ENCODE measurements around the gene SLC25A47.

Gene SLC25A47

DNA sequence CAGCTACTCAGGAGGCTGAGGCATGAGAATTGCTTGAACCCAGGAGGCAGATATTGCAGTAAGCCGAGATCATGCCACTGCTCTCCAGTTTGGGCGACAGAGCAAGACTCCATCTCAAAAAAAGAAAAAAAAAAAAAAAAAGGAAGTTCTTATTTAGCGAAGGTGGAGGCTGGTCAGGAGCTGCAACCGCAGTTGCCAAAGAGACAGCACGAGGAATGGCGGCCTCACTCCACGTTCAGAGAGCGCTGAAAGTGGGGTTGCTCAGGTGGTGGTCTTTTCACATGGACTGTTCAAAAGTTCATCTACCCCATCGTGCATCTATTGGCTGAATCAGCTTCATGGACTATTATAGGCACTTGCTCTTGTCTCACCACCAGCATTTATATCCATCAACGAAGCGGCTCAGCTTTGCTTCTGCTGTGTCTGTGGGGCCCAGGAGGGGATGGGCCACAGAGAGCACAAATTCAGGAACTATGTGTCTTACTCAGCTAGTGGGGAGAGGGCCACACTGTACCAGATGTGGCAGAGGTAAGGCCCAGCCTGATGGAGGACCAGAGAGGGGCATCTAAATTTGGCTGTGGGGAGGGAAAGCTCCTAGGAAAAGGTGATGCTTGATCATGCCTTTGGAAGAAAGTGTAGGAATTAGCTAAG lies 27.3 kb downstream of the SLC25A47 start:
- Histone ChIP-seq H4K8ac (ENCODE audit: low read length) (no peak overlapping the region), H2BK5ac (ENCODE audit: low read depth, low read length, poor library complexity, severe bottlenecking) (no peak overlapping the region), H3K27me3 (ENCODE audit: control insufficient read depth in 1 of 2, insufficient read depth in 1 of 2, low read length in 2 of 2) (no peaks in the 10 kb centered on the region), H3K9ac (ENCODE audit: low read length) (no peak overlapping the region), H3K4me2 (ENCODE audit: low read length, poor library complexity, severe bottlenecking) (no peak overlapping the region), H3K4me1 (ENCODE audit: control insufficient read depth, insufficient read depth, low read depth, low read length) (no peaks in the 10 kb centered on the region), H2BK120ac (ENCODE audit: low read depth, low read length) (no peak overlapping the region), H3K4ac (ENCODE audit: low read depth in 1 of 2, low read length in 2 of 2) (no peak overlapping the region), H3K14ac (ENCODE audit: low read length in 2 of 2) (no peak overlapping the region), H3K36me3 (ENCODE audit: control insufficient read depth in 1 of 2, insufficient read depth in 2 of 2, low read depth in 1 of 2, low read length in 2 of 2) (peaks cover 65 to 85% of the 10 kb centered on the region in 2 experiments), H2AFZ (ENCODE audit: low read depth, low read length) (no peak overlapping the region), H3K18ac (ENCODE audit: low read depth in 1 of 2, low read length in 2 of 2) (no peak overlapping the region), H4K91ac (ENCODE audit: low read length) (no peak overlapping the region), H3K23ac (ENCODE audit: low read length in 2 of 2) (no peak overlapping the region), H2BK15ac (ENCODE audit: low read depth, poor library complexity, severe bottlenecking) (no peak overlapping the region), H3K9me3 (ENCODE audit: control insufficient read depth, low read length) (no peaks in the 10 kb centered on the region), H2BK12ac (ENCODE audit: low read length in 2 of 2) (no peak overlapping the region), H2AK5ac (ENCODE audit: low read length, severe bottlenecking) (no peak overlapping the region), H3K79me1 (replicated peaks; ENCODE audit: low read length, poor library complexity, severe bottlenecking) (peaks cover 1% of the 10 kb centered on the region), H3K27ac (ENCODE audit: low read length, poor library complexity, severe bottlenecking) (no peak overlapping the region), H3K4me3 (ENCODE audit: insufficient read depth in 1 of 2, low read depth in 1 of 2, low read length in 2 of 2) (no peak overlapping the region)
- no peak for DNase-seq
- WGBS, result 97% methylated on average over 9 of the region's 11 CpGs

DNA sequence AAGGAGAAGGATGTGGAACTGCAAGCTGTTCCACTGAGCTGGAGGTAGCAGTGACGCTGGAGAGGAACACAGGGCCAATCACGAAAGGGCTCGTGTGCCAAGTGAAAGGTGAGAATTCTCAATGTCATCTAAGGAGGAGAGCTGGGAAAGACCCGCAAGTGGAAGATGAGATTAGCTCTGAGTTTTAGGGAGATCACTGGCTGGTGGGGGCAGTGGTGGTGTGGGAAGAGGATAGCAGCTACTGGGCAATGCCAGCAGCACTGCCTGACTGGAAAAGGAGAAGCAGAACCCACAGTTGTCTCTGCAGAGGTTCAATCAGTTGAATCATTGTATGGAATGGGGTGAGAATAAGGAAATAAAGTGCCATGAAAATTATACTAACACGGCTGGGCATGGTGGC lies 27.8 kb downstream of the SLC25A47 start:
- no peak overlapping the region for H3K9ac ChIP-seq (ENCODE audit: low read length)
- H4K8ac ChIP-seq (ENCODE audit: low read length), result no peak overlapping the region
- WGBS, result 97% methylated on average over 5 of the region's 5 CpGs
- no peak overlapping the region for H3K14ac ChIP-seq (ENCODE audit: low read length in 2 of 2)
- no peak overlapping the region for H3K4ac ChIP-seq (ENCODE audit: low read depth in 1 of 2, low read length in 2 of 2)
- H2BK15ac ChIP-seq (ENCODE audit: low read depth, poor library complexity, severe bottlenecking), result no peak overlapping the region
- H3K9me3 ChIP-seq (ENCODE audit: control insufficient read depth, low read length), result no peaks in the 10 kb centered on the region
- H3K36me3 ChIP-seq (ENCODE audit: control insufficient read depth in 1 of 2, insufficient read depth in 2 of 2, low read depth in 1 of 2, low read length in 2 of 2), result peaks cover 61 to 86% of the 10 kb centered on the region in 2 experiments
- no peak overlapping the region for H3K23ac ChIP-seq (ENCODE audit: low read length in 2 of 2)
- H3K4me1 ChIP-seq (ENCODE audit: control insufficient read depth, insufficient read depth, low read depth, low read length), result no peaks in the 10 kb centered on the region
- no peak overlapping the region for H2AK5ac ChIP-seq (ENCODE audit: low read length, severe bottlenecking)
- no peak overlapping the region for H3K4me2 ChIP-seq (ENCODE audit: low read length, poor library complexity, severe bottlenecking)
- no peak overlapping the region for H3K18ac ChIP-seq (ENCODE audit: low read depth in 1 of 2, low read length in 2 of 2)
- no peak overlapping the region for H3K27ac ChIP-seq (ENCODE audit: low read length, poor library complexity, severe bottlenecking)
- H3K27me3 ChIP-seq (ENCODE audit: control insufficient read depth in 1 of 2, insufficient read depth in 1 of 2, low read length in 2 of 2), result no peaks in the 10 kb centered on the region
- H2BK12ac ChIP-seq (ENCODE audit: low read length in 2 of 2), result no peak overlapping the region
- no peak overlapping the region for H3K4me3 ChIP-seq (ENCODE audit: insufficient read depth in 1 of 2, low read depth in 1 of 2, low read length in 2 of 2)
- no peak overlapping the region for H2BK5ac ChIP-seq (ENCODE audit: low read depth, low read length, poor library complexity, severe bottlenecking)
- H2AFZ ChIP-seq (ENCODE audit: low read depth, low read length), result no peak overlapping the region
- DNase-seq, result no peak
- no peak overlapping the region for H4K91ac ChIP-seq (ENCODE audit: low read length)
- no peak overlapping the region for H2BK120ac ChIP-seq (ENCODE audit: low read depth, low read length)
- peaks cover 1% of the 10 kb centered on the region for H3K79me1 ChIP-seq (replicated peaks; ENCODE audit: low read length, poor library complexity, severe bottlenecking)

DNA sequence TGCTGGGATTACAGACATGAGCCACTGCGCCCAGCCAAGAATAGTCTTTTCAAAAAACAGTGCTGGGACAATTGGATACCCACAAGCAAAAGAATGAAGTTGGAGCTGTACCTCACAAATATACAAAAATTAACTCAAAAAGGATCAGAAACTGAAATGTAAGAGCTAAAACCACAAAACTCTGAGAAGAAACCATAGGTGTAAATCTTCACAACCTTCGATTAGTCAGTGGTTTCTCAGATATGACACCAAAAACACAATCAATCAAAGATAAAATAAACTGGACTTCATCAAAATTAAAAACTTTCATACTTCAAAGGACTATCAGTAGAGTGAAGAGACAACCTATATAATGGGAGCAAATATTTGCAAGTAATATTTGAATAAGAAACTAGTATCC lies 35.3 kb downstream of the SLC25A47 start:
- H3K14ac ChIP-seq (ENCODE audit: low read length in 2 of 2), result no peak overlapping the region
- H2BK120ac ChIP-seq (ENCODE audit: low read depth, low read length), result no peak overlapping the region
- H2BK12ac ChIP-seq (ENCODE audit: low read length in 2 of 2), result no peak overlapping the region
- H3K18ac ChIP-seq (ENCODE audit: low read depth in 1 of 2, low read length in 2 of 2), result no peak overlapping the region
- H2BK15ac ChIP-seq (ENCODE audit: low read depth, poor library complexity, severe bottlenecking), result no peak overlapping the region
- H3K23ac ChIP-seq (ENCODE audit: low read length in 2 of 2), result no peak overlapping the region
- no peak overlapping the region for H3K4ac ChIP-seq (ENCODE audit: low read depth in 1 of 2, low read length in 2 of 2)
- H4K91ac ChIP-seq (ENCODE audit: low read length), result no peak overlapping the region
- H3K27ac ChIP-seq (ENCODE audit: low read length, poor library complexity, severe bottlenecking), result no peak overlapping the region
- no peak overlapping the region for H4K8ac ChIP-seq (ENCODE audit: low read length)
- H3K4me3 ChIP-seq (ENCODE audit: insufficient read depth in 1 of 2, low read depth in 1 of 2, low read length in 2 of 2), result no peak overlapping the region
- no peaks in the 10 kb centered on the region for H3K27me3 ChIP-seq (ENCODE audit: control insufficient read depth in 1 of 2, insufficient read depth in 1 of 2, low read length in 2 of 2)
- no peak overlapping the region for H2AFZ ChIP-seq (ENCODE audit: low read depth, low read length)
- peaks cover 23 to 77% of the 10 kb centered on the region in 2 experiments for H3K36me3 ChIP-seq (ENCODE audit: control insufficient read depth in 1 of 2, insufficient read depth in 2 of 2, low read depth in 1 of 2, low read length in 2 of 2)
- H3K9ac ChIP-seq (ENCODE audit: low read length), result no peak overlapping the region
- no peaks in the 10 kb centered on the region for H3K9me3 ChIP-seq (ENCODE audit: control insufficient read depth, low read length)
- no peak overlapping the region for H3K4me2 ChIP-seq (ENCODE audit: low read length, poor library complexity, severe bottlenecking)
- no peaks in the 10 kb centered on the region for H3K4me1 ChIP-seq (ENCODE audit: control insufficient read depth, insufficient read depth, low read depth, low read length)
- no peak overlapping the region for H2BK5ac ChIP-seq (ENCODE audit: low read depth, low read length, poor library complexity, severe bottlenecking)
- H2AK5ac ChIP-seq (ENCODE audit: low read length, severe bottlenecking), result no peak overlapping the region
- DNase-seq, result no peak
- peaks cover 3% of the 10 kb centered on the region for H3K79me1 ChIP-seq (replicated peaks; ENCODE audit: low read length, poor library complexity, severe bottlenecking)
- 88% methylated on average over 2 of the region's 2 CpGs for WGBS

DNA sequence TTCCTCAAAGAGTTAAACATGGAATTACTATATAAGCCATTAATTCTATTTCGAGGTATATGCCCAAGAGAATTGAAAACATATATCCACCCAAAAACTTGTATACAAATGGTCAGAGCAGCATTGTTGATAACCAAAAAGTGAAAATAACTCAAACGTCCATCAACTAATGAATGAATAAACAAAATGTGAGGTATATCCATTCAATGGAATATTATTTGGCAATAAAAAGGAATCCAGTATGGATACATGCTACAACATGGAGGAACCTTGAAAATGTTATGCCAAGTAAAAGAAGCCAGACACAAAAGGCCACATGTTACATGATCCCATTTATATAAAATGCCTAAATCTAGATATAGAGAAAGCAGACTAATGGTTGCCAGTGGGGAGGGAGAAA lies 36.0 kb downstream of the SLC25A47 start:
- no peak overlapping the region for H2BK12ac ChIP-seq (ENCODE audit: low read length in 2 of 2)
- no peak for DNase-seq
- H3K27me3 ChIP-seq (ENCODE audit: control insufficient read depth in 1 of 2, insufficient read depth in 1 of 2, low read length in 2 of 2), result no peaks in the 10 kb centered on the region
- no peak overlapping the region for H3K27ac ChIP-seq (ENCODE audit: low read length, poor library complexity, severe bottlenecking)
- no peak overlapping the region for H3K4me2 ChIP-seq (ENCODE audit: low read length, poor library complexity, severe bottlenecking)
- H3K9ac ChIP-seq (ENCODE audit: low read length), result no peak overlapping the region
- 100% methylated on average over 1 of the region's 2 CpGs for WGBS
- H3K79me1 ChIP-seq (replicated peaks; ENCODE audit: low read length, poor library complexity, severe bottlenecking), result peaks cover 8% of the 10 kb centered on the region
- H2AFZ ChIP-seq (ENCODE audit: low read depth, low read length), result no peak overlapping the region
- no peak overlapping the region for H3K23ac ChIP-seq (ENCODE audit: low read length in 2 of 2)
- no peak overlapping the region for H3K14ac ChIP-seq (ENCODE audit: low read length in 2 of 2)
- H3K4me1 ChIP-seq (ENCODE audit: control insufficient read depth, insufficient read depth, low read depth, low read length), result no peaks in the 10 kb centered on the region
- H2BK120ac ChIP-seq (ENCODE audit: low read depth, low read length), result no peak overlapping the region
- H2BK15ac ChIP-seq (ENCODE audit: low read depth, poor library complexity, severe bottlenecking), result no peak overlapping the region
- H3K18ac ChIP-seq (ENCODE audit: low read depth in 1 of 2, low read length in 2 of 2), result no peak overlapping the region
- H3K4me3 ChIP-seq (ENCODE audit: insufficient read depth in 1 of 2, low read depth in 1 of 2, low read length in 2 of 2), result no peak overlapping the region
- H4K91ac ChIP-seq (ENCODE audit: low read length), result no peak overlapping the region
- peaks cover 23 to 77% of the 10 kb centered on the region in 2 experiments for H3K36me3 ChIP-seq (ENCODE audit: control insufficient read depth in 1 of 2, insufficient read depth in 2 of 2, low read depth in 1 of 2, low read length in 2 of 2)
- H3K9me3 ChIP-seq (ENCODE audit: control insufficient read depth, low read length), result no peaks in the 10 kb centered on the region
- H2BK5ac ChIP-seq (ENCODE audit: low read depth, low read length, poor library complexity, severe bottlenecking), result no peak overlapping the region
- H4K8ac ChIP-seq (ENCODE audit: low read length), result no peak overlapping the region
- no peak overlapping the region for H3K4ac ChIP-seq (ENCODE audit: low read depth in 1 of 2, low read length in 2 of 2)
- no peak overlapping the region for H2AK5ac ChIP-seq (ENCODE audit: low read length, severe bottlenecking)

Measured in mesenchymal stem cell (in vitro differentiated cells and primary cell).